IPS-15b (cell line): Measurements from ENCODE around the gene TAS2R3.

ENCODE experiments used
- H3K27me3 ChIP-seq: one replicate; pipeline ENCODE4 v1.6.1; 2013; ENCODE audit warnings: low read length; ENCODE audit not compliant: control insufficient read depth, insufficient read depth
- H3K36me3 ChIP-seq: one replicate; pipeline ENCODE4 v1.6.1; 2013; ENCODE audit warnings: low read length; ENCODE audit not compliant: control insufficient read depth, insufficient read depth
- H3K4me1 ChIP-seq: one replicate; pipeline ENCODE4 v1.6.1; 2013; ENCODE audit warnings: mild to moderate bottlenecking, low read length; ENCODE audit not compliant: control insufficient read depth, insufficient read depth
- H3K4me3 ChIP-seq: one replicate; pipeline ENCODE4 v1.5.1; 2013; ENCODE audit warnings: low read depth, low read length
- H3K9ac ChIP-seq: one replicate; pipeline ENCODE4 v1.6.1; 2013; ENCODE audit warnings: low read depth, mild to moderate bottlenecking, low read length
- H3K9me3 ChIP-seq: one replicate; pipeline ENCODE4 v1.6.1; 2013; ENCODE audit warnings: mild to moderate bottlenecking, low read length; ENCODE audit not compliant: control insufficient read depth, insufficient read depth

Gene TAS2R3

GRCh38 chr7:141763797-141764196 is at the start of gene TAS2R3:
TSS of gene TAS2R3 (plus strand) at chr7:141764097. CDS start at chr7:141764159, 62 bp downstream.
- H3K4me3 ChIP-seq = no peak within 1 kb of the TSS
- no peaks in the 10 kb centered on the region for H3K9me3 ChIP-seq
- H3K9ac ChIP-seq = no peak within 1 kb of the TSS
- H3K4me1 ChIP-seq = no peaks in the 10 kb centered on the region
- peaks cover 4% of the 10 kb centered on the region for H3K36me3 ChIP-seq
- H3K27me3 ChIP-seq = no peaks in the 10 kb centered on the region

GRCh38 chr7:141714571-141714970 is 49.3 kb upstream of the TAS2R3 start:
- peaks cover 8% of the 10 kb centered on the region for H3K4me1 ChIP-seq

GRCh38 chr7:141715018-141715417 is 48.9 kb upstream of the TAS2R3 start:
- Histone ChIP-seq H3K36me3 (no peaks in the 10 kb centered on the region), H3K27me3 (no peaks in the 10 kb centered on the region), H3K9me3 (no peaks in the 10 kb centered on the region), H3K4me1 (peaks cover 8% of the 10 kb centered on the region), H3K9ac (no peak overlapping the region), H3K4me3 (no peak overlapping the region)

More at GRCh38 chr7:141714571-141714970, 49.3 kb upstream of the TAS2R3 start:
- Histone ChIP-seq H3K4me3 (no peak overlapping the region), H3K27me3 (no peaks in the 10 kb centered on the region), H3K9ac (no peak overlapping the region), H3K9me3 (no peaks in the 10 kb centered on the region), H3K36me3 (no peaks in the 10 kb centered on the region)

GRCh38 chr7:141715794-141716689 is 47.9 kb upstream of the TAS2R3 start:
- Histone ChIP-seq H3K4me1 (peaks cover 7% of the 10 kb centered on the region), H3K27me3 (no peaks in the 10 kb centered on the region), H3K4me3 (peak overlapping the region; percentile 21), H3K36me3 (no peaks in the 10 kb centered on the region), H3K9me3 (no peaks in the 10 kb centered on the region), H3K9ac (no peak overlapping the region)

- no peaks in the 10 kb centered on the region for H3K9me3 ChIP-seq
- H3K4me1 ChIP-seq = no peaks in the 10 kb centered on the region
- H3K36me3 ChIP-seq = no peaks in the 10 kb centered on the region
- no peak overlapping the region for H3K4me3 ChIP-seq
- H3K27me3 ChIP-seq = no peaks in the 10 kb centered on the region
- no peak overlapping the region for H3K9ac ChIP-seq
Measured at GRCh38 chr7:141717450-141717849, 46.4 kb upstream of the TAS2R3 start.

GRCh38 chr7:141722529-141722928 is 41.4 kb upstream of the TAS2R3 start:
- Histone ChIP-seq H3K27me3 (no peaks in the 10 kb centered on the region), H3K4me3 (no peak overlapping the region), H3K4me1 (no peaks in the 10 kb centered on the region), H3K9me3 (no peaks in the 10 kb centered on the region), H3K36me3 (no peaks in the 10 kb centered on the region), H3K9ac (no peak overlapping the region)

- Histone ChIP-seq H3K36me3 (no peaks in the 10 kb centered on the region), H3K9me3 (no peaks in the 10 kb centered on the region), H3K27me3 (peaks cover 3% of the 10 kb centered on the region), H3K4me3 (no peak overlapping the region), H3K4me1 (no peaks in the 10 kb centered on the region), H3K9ac (no peak overlapping the region)
Measured at GRCh38 chr7:141729020-141729419, 34.9 kb upstream of the TAS2R3 start.

GRCh38 chr7:141731476-141732149 is 32.3 kb upstream of the TAS2R3 start:
- peak overlapping the region; percentile 8 for H3K4me3 ChIP-seq
- no peaks in the 10 kb centered on the region for H3K9me3 ChIP-seq
- no peaks in the 10 kb centered on the region for H3K4me1 ChIP-seq
- H3K27me3 ChIP-seq = peaks cover 3% of the 10 kb centered on the region
- H3K36me3 ChIP-seq = no peaks in the 10 kb centered on the region
- no peak overlapping the region for H3K9ac ChIP-seq

GRCh38 chr7:141737118-141737835 is 26.6 kb upstream of the TAS2R3 start:
- H3K27me3 ChIP-seq = no peaks in the 10 kb centered on the region
- H3K4me1 ChIP-seq = peaks cover 4% of the 10 kb centered on the region
- H3K9me3 ChIP-seq = no peaks in the 10 kb centered on the region
- H3K36me3 ChIP-seq = peaks cover 3% of the 10 kb centered on the region
- peak overlapping the region; percentile 97 for H3K4me3 ChIP-seq
- no peak overlapping the region for H3K9ac ChIP-seq

- peaks cover 4% of the 10 kb centered on the region for H3K36me3 ChIP-seq
Measured at GRCh38 chr7:141737836-141738591, 25.9 kb upstream of the TAS2R3 start, which contains the start of gene SSBP1. TSS of gene SSBP1 (plus strand) at chr7:141738358. CDS start at chr7:141739167, 809 bp downstream.

GRCh38 chr7:141738592-141739013 is 25.3 kb upstream of the TAS2R3 start:
- H3K4me3 ChIP-seq = peak overlapping the region; percentile 97
- H3K9me3 ChIP-seq = no peaks in the 10 kb centered on the region
- H3K27me3 ChIP-seq = no peaks in the 10 kb centered on the region
- H3K9ac ChIP-seq = peak overlapping the region; percentile 92
- peaks cover 9% of the 10 kb centered on the region for H3K36me3 ChIP-seq
- H3K4me1 ChIP-seq = peaks cover 4% of the 10 kb centered on the region

More at GRCh38 chr7:141737836-141738591, 25.9 kb upstream of the TAS2R3 start, which contains the start of gene SSBP1:
- no peaks in the 10 kb centered on the region for H3K27me3 ChIP-seq
- peak within 1 kb of the TSS; percentile 97 for H3K4me3 ChIP-seq
- H3K4me1 ChIP-seq = peaks cover 4% of the 10 kb centered on the region
- peak within 1 kb of the TSS; percentile 92 for H3K9ac ChIP-seq
- no peaks in the 10 kb centered on the region for H3K9me3 ChIP-seq
